T-helper 2 cell treated with Interferon-gamma antibody and Interleukin-4, amounts not matched to agents 5 μg/mL and 100 μg/mL, for 36 hours (primary cell): Measurements from ENCODE around the gene CPZ.

Source experiments
- DNase-seq: peaks from one replicate; pipeline ENCODE4 v3.0.0; 2021; ENCODE audit warnings: low spot score
- H3K27ac Mint-ChIP-seq: one replicate; pipeline ENCODE4 v1.8.0; 2021; ENCODE audit warnings: mild to moderate bottlenecking, mixed read lengths
- H3K27me3 Mint-ChIP-seq: one replicate; pipeline ENCODE4 v1.8.0; 2021; ENCODE audit warnings: low read depth, mixed read lengths
- H3K36me3 Mint-ChIP-seq: one replicate; pipeline ENCODE4 v1.8.0; 2021; ENCODE audit warnings: low read depth, mixed read lengths
- H3K4me1 Mint-ChIP-seq: one replicate; pipeline ENCODE4 v1.8.0; 2021; ENCODE audit warnings: low read depth, mixed read lengths
- H3K4me3 Mint-ChIP-seq: one replicate; pipeline ENCODE4 v1.8.0; 2022; ENCODE audit warnings: mild to moderate bottlenecking, moderate library complexity, mixed read lengths
- H3K9me3 Mint-ChIP-seq: one replicate; pipeline ENCODE4 v1.8.0; 2021; ENCODE audit warnings: mixed read lengths

Gene CPZ

DNA sequence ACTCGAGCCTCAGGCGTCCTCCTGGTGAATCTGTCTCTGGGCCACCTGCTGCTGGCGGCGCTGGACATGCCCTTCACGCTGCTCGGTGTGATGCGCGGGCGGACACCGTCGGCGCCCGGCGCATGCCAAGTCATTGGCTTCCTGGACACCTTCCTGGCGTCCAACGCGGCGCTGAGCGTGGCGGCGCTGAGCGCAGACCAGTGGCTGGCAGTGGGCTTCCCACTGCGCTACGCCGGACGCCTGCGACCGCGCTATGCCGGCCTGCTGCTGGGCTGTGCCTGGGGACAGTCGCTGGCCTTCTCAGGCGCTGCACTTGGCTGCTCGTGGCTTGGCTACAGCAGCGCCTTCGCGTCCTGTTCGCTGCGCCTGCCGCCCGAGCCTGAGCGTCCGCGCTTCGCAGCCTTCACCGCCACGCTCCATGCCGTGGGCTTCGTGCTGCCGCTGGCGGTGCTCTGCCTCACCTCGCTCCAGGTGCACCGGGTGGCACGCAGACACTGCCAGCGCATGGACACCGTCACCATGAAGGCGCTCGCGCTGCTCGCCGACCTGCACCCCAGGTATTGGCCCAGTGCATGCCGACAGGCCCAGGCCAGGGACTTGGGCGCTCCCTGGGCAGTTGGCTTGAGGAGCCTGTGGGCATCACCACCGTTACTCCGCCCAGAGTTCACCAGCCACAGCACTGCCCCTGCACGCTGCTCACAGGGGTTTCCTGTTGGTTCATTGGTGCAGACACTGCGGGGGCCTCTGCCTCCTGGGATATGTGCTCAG, 11.3 kb upstream of the CPZ start:
- no peak for DNase-seq
- Mint-ChIP-seq H3K4me1 (no peaks in the 10 kb centered on the region), H3K4me3 (no peak overlapping the region)

DNA sequence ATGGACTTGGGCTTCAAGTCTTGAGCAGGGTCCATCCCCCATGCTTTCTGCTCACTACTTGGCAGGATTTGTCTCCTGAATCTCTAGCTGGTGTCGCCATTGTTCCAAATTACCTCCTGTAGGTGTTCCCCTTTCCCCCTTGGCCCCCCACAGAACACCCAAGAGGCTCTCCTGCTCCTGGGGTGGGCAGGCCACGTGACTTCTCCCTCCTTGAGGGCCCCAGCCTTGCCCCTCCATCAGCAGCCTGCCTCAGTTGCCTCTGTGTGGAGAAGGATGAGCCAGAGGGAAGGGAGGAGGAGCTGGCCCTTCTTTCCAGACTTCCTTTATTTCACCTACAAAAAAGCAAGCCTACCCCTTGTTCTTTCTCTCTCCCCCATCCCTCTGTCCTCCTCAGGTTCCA, 10.5 kb upstream of the CPZ start:
- Mint-ChIP-seq H3K9me3 (no peaks in the 10 kb centered on the region), H3K27ac (no peak overlapping the region), H3K4me1 (no peaks in the 10 kb centered on the region), H3K27me3 (no peaks in the 10 kb centered on the region), H3K4me3 (no peak overlapping the region), H3K36me3 (no peaks in the 10 kb centered on the region)
- DNase-seq, result no peak

More for the DNA sequence above, 11.3 kb upstream of the CPZ start:
- no peaks in the 10 kb centered on the region for H3K9me3 Mint-ChIP-seq
- H3K36me3 Mint-ChIP-seq, result no peaks in the 10 kb centered on the region
- H3K27me3 Mint-ChIP-seq, result no peaks in the 10 kb centered on the region
- H3K27ac Mint-ChIP-seq, result no peak overlapping the region

DNA sequence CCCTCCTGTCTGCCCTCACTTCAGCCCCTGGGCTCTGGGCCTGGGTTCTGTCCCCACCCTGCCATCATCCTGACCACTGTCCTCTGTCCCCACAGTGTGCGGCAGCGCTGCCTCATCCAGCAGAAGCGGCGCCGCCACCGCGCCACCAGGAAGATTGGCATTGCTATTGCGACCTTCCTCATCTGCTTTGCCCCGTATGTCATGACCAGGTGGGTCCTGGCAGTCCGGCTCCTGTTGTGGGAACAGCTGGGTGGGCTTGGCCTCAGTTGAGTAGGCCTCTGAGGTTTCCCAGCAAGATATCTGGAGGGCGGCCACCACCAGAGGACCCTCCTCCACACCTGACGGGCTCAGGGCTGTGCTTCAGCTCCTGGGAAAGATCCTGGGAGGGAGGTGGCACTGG, 10.1 kb upstream of the CPZ start:
- Mint-ChIP-seq H3K27me3 (no peaks in the 10 kb centered on the region), H3K36me3 (no peaks in the 10 kb centered on the region), H3K27ac (no peak overlapping the region)

DNA sequence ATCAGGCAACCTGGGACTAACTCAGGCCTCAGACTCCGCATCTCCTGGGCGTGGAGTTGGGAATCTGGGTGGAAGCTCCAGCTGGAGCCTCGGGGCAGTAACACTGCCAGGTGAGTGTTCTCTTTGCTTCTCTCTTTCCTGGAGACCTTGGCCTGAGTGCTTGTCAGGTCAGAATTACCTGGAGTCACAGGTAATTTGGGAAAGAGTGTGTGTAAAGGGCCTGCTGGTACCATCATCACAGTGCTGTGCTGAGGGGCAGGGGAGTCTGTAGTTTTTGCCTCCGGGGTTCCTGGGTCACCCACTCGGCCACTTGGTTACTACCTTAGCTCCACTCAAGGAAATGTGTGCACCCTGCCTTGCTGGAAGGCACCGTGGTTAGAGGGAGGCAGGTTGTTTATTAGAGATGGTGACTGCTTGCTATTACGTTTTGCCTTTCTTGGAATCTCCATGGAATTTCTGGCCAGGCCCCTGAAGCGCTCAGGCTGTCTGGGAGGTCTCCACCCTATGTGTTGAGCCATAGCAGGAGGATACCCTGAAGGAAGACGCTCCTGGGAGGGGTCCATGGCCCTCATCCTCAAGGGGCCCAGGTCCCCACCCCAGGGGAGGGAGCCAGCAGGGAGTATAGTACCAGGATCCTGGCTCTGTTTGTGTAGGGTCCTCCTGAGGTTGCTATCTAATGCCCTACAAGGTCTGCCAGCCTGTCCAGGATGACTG, 9.5 kb upstream of the CPZ start:
- no peak overlapping the region for H3K4me3 Mint-ChIP-seq
- DNase-seq, result no peak
- H3K27me3 Mint-ChIP-seq, result no peaks in the 10 kb centered on the region
- H3K9me3 Mint-ChIP-seq, result no peaks in the 10 kb centered on the region
- H3K4me1 Mint-ChIP-seq, result no peaks in the 10 kb centered on the region
- no peak overlapping the region for H3K27ac Mint-ChIP-seq
- H3K36me3 Mint-ChIP-seq, result no peaks in the 10 kb centered on the region

More for the DNA sequence above, 10.1 kb upstream of the CPZ start:
- DNase-seq, result no peak
- Mint-ChIP-seq H3K9me3 (no peaks in the 10 kb centered on the region), H3K4me1 (no peaks in the 10 kb centered on the region), H3K4me3 (no peak overlapping the region)

DNA sequence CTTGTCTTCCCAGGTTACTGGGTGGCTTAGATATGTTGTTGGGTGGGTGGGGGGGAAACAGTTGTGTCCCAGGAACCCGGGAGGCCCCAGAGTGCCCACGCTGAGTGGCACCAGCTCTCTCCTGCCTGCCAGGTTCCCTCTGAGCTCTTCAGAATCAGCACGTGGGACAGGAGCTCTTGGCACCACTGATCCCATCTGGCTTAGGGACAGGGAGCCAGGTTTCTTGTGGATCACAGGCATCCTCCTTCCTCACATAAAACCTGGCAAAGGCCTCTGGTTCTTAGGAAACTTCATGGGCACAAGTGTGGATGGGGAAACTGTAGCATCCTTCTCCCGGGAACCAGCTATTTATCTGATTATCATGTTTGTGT, 8.9 kb upstream of the CPZ start:
- Mint-ChIP-seq H3K9me3 (no peaks in the 10 kb centered on the region), H3K36me3 (no peaks in the 10 kb centered on the region), H3K27ac (no peak overlapping the region), H3K4me3 (no peak overlapping the region), H3K27me3 (no peaks in the 10 kb centered on the region), H3K4me1 (no peaks in the 10 kb centered on the region)
- no peak for DNase-seq

DNA sequence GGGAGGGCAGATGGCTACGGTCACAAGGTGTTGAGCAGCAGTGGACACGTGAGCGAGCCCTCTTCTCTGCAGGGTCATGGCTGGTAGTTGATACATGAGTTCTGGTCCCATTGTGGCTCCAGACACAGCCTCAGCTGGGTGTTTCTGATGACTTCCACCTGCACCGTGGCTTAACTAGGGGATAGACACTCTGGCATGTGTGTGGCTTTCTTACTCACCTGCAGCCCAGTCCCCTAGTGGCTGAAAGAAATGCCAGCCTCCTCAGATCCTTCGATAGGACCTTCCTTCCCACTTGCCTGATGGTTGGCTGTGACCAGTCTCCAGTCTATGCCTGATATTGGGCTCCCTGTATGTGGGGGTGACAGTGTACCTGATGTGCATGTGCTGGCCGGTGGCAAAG, 7.4 kb upstream of the CPZ start:
- no peak overlapping the region for H3K27ac Mint-ChIP-seq
- H3K9me3 Mint-ChIP-seq, result no peaks in the 10 kb centered on the region
- H3K4me3 Mint-ChIP-seq, result no peak overlapping the region
- H3K36me3 Mint-ChIP-seq, result no peaks in the 10 kb centered on the region
- DNase-seq, result no peak
- H3K4me1 Mint-ChIP-seq, result no peaks in the 10 kb centered on the region
- no peaks in the 10 kb centered on the region for H3K27me3 Mint-ChIP-seq

DNA sequence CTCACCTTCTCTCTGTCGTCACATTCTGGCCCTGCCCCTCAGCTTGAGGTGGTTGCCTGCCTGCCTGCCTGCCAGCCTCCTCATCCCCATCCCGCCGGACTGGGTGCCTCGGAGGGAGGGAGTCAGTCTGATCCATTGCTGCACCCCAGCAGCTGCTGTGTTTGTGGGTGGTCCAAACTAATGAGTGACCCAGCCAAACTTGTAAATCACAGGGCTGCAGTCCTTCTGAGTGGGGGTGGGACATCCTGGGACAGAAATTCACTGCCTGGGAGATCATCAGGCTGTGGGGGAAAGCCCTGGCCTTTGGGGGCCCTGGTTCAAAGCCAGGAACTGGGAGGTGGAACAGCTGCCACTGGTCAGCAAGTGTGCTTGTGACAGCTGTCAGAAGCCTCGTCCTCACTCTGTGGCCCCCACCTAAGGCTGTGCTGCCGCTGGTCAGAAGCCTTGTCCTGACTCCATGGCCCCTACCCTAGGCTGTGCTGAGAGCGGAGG, 6.8 kb upstream of the CPZ start:
- Mint-ChIP-seq H3K27me3 (peaks cover 5% of the 10 kb centered on the region), H3K9me3 (no peaks in the 10 kb centered on the region), H3K4me3 (no peak overlapping the region), H3K4me1 (no peaks in the 10 kb centered on the region), H3K27ac (no peak overlapping the region), H3K36me3 (no peaks in the 10 kb centered on the region)
- no peak for DNase-seq

DNA sequence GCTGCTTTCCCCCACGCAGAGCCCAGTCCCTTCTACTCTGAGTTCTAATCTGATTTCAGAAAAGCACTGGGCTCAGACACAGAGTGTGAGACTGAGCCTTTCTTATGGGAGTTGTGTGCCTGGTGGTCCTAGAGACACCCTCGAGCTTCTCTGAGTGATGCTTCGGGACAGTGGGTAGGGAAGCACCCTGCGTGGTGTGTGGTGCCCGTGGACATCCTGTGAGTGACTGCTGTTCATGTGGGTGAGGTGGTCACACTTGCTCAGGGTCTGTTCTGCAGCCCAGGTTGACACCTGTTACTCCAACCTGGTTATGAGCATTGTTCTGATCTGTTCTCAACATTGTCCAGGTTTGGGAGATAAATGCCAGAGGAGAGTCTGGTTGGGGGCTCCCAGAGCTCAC, 6.3 kb upstream of the CPZ start:
- no peak for DNase-seq
- Mint-ChIP-seq H3K4me1 (no peaks in the 10 kb centered on the region), H3K36me3 (no peaks in the 10 kb centered on the region), H3K27me3 (peaks cover 6% of the 10 kb centered on the region), H3K9me3 (no peaks in the 10 kb centered on the region), H3K4me3 (no peak overlapping the region), H3K27ac (no peak overlapping the region)

DNA sequence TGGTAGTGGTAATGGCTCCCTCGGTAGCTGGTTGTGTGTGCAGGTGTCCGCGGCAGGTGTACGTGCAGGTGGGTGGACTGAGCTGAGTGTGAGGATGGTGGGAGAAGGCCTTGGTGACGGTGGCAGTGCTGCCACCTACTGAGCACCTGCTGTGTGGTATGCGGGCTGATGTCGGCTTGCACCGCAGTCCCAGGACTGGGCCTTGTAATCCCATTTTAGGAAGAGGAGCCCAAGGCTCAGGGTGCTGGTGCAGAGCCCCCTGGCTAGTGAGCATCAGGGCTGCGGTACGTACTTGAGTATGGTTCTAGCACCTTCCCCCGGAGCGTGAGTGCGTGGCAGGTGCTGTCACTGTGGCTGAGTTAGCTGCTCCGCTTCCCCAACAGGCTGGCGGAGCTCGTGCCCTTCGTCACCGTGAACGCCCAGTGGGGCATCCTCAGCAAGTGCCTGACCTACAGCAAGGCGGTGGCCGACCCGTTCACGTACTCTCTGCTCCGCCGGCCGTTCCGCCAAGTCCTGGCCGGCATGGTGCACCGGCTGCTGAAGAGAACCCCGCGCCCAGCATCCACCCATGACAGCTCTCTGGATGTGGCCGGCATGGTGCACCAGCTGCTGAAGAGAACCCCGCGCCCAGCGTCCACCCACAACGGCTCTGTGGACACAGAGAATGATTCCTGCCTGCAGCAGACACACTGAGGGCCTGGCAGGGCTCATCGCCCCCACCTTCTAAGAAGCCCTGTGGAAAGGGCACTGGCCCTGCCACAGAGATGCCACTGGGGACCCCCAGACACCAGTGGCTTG, 5.7 kb upstream of the CPZ start:
- Mint-ChIP-seq H3K27me3 (peaks cover 12% of the 10 kb centered on the region), H3K4me1 (no peaks in the 10 kb centered on the region), H3K9me3 (no peaks in the 10 kb centered on the region), H3K4me3 (no peak overlapping the region), H3K36me3 (no peaks in the 10 kb centered on the region), H3K27ac (no peak overlapping the region)
- DNase-seq, result no peak

DNA sequence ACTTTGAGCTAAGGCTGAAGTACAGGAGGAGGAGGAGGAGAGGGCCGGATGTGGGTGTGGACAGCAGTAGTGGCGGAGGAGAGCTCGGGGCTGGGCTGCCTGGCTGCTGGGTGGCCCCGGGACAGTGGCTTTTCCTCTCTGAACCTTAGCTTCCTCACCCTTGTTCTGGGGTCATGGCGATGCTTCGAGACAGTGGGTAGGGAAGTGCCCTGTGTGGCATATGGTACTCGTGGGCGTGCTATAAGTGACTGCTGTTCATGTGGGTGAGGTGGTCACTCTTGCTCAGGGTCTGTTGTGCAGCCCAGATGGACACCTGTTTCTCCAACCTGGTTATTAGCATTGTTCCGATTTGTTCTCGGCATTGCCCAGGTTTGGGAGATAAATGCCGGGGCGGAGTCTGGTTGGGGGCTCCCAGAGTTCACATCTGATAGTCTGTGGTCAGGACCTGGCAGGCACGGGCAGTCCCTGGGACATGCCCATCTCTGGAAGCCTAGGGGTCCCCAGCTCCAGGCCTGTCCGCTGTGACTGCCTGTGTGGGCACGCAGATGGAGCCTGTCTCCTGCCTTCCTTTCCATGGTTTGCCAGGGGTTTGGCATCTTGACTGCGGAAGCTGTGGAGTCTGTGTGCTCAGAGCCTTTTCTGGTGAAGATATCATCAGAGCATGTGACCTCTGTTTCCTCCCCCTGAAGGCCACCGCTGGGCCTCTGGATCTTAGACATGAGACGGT, 4.9 kb upstream of the CPZ start:
- Mint-ChIP-seq H3K27me3 (peaks cover 12% of the 10 kb centered on the region), H3K4me1 (no peaks in the 10 kb centered on the region), H3K9me3 (no peaks in the 10 kb centered on the region), H3K36me3 (no peaks in the 10 kb centered on the region), H3K4me3 (no peak overlapping the region), H3K27ac (no peak overlapping the region)
- no peak for DNase-seq

DNA sequence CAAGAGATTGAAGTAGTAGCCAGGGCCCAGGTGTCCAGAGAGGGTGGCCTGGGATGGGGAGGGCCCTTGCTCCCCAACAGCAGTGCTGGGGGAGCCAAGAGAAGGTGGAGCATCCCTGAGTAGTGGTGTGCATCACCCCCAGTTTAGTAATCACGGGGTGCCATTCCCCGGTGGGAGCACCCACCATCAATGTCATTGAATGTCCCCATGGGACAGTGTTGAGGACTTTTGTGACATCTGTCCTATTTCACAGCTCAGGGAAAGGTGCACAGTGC, 4.4 kb upstream of the CPZ start:
- Mint-ChIP-seq H3K27me3 (peaks cover 12% of the 10 kb centered on the region), H3K9me3 (no peaks in the 10 kb centered on the region), H3K27ac (no peak overlapping the region), H3K4me1 (no peaks in the 10 kb centered on the region), H3K4me3 (no peak overlapping the region), H3K36me3 (no peaks in the 10 kb centered on the region)
- no peak for DNase-seq

DNA sequence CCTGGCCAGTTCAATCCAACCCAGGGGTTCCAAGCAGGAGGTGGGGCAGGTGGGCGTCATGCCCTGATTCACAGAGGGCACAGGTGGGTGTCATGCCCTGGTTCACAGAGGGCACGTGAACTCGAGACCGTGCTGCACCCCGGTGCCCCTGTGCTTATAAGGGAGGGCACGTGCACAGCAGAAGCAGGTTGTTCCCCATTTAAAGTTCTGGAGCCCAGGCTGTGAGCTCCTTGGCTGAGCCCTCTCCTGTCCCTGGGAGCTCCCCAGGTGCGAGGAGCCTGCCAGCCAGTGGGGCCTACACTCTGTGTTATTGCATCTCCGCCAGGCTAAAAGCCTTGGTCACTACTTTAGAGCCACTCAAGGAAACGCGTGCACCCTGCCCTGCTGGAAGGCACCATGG, 3.2 kb upstream of the CPZ start:
- no peak overlapping the region for H3K27ac Mint-ChIP-seq
- no peaks in the 10 kb centered on the region for H3K4me1 Mint-ChIP-seq
- no peak overlapping the region for H3K4me3 Mint-ChIP-seq
- no peaks in the 10 kb centered on the region for H3K9me3 Mint-ChIP-seq
- DNase-seq, result no peak
- H3K36me3 Mint-ChIP-seq, result no peaks in the 10 kb centered on the region
- H3K27me3 Mint-ChIP-seq, result peaks cover 20% of the 10 kb centered on the region

DNA sequence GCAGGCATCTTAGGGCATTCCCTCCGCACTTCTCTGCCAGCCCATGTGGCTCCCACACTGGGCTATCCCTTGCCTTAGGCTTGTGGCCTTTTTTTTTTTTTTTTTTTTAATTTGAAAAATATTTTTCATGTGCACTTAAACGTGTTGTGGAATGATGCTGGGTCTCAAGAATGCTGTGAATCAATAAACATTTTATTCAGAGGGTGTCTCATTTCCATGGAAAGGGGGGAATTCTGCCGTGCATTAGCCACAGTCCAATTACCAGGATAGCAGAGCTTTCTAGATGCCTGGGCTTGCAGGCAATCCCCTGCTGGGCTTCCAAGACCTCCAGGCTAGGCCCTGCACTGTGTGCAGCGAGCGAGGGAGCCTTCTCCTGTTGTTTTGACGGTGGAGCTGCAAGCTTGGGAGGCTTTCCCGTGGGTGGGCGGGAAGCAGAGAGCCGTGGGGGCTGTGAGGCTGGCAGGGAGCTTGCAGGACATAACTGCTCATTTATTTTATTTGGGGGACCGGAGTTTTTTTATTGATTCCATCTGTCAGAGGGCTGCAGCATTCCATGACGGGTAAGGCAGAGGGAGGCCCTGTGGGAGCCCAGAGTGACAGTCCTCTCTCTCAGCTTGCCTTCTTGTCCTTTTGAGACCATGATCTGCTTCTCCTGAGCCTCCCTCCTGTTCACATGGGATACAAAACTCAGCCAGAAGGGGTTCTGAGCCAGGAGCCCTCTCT, 2.6 kb upstream of the CPZ start:
- H3K4me1 Mint-ChIP-seq, result no peaks in the 10 kb centered on the region
- H3K4me3 Mint-ChIP-seq, result no peak overlapping the region
- H3K27me3 Mint-ChIP-seq, result peaks cover 22% of the 10 kb centered on the region
- H3K36me3 Mint-ChIP-seq, result no peaks in the 10 kb centered on the region
- H3K9me3 Mint-ChIP-seq, result no peaks in the 10 kb centered on the region
- DNase-seq, result no peak
- no peak overlapping the region for H3K27ac Mint-ChIP-seq
